Nephron progenitor cell (in vitro differentiated cells): ENCODE measurements around the gene SFTPD.

Experiments used
- DNase-seq: peaks from one replicate; pipeline ENCODE4 v3.0.0; 2021
- H3K27ac Mint-ChIP-seq: 2 replicates; pipeline ENCODE4 v1.8.0; 2021; ENCODE audit warnings: mild to moderate bottlenecking, moderate library complexity, mixed read lengths
- H3K27me3 Mint-ChIP-seq: 2 replicates; pipeline ENCODE4 v1.8.0; 2021; ENCODE audit warnings: mild to moderate bottlenecking, low read depth, mixed read lengths; ENCODE audit not compliant: poor library complexity
- H3K36me3 Mint-ChIP-seq: 2 replicates; pipeline ENCODE4 v1.8.0; 2021; ENCODE audit warnings: low read depth, mixed read lengths
- H3K4me1 Mint-ChIP-seq: 2 replicates; pipeline ENCODE4 v1.8.0; 2021; ENCODE audit warnings: mixed read lengths
- H3K4me3 Mint-ChIP-seq: 2 replicates; pipeline ENCODE4 v1.8.0; 2021; ENCODE audit warnings: mild to moderate bottlenecking, moderate library complexity, mixed read lengths
- H3K9me3 Mint-ChIP-seq: 2 replicates; pipeline ENCODE4 v1.8.0; 2021; ENCODE audit warnings: mild to moderate bottlenecking, moderate library complexity, mixed read lengths
- CTCF ChIP-seq: fragments of 200-600 bp; sonication (generic); IDR thresholded peaks from 2 replicates; pipeline ENCODE4 v1.5.0; 2021; ENCODE audit warnings: antibody characterized with exemption

The SFTPD gene

DNA sequence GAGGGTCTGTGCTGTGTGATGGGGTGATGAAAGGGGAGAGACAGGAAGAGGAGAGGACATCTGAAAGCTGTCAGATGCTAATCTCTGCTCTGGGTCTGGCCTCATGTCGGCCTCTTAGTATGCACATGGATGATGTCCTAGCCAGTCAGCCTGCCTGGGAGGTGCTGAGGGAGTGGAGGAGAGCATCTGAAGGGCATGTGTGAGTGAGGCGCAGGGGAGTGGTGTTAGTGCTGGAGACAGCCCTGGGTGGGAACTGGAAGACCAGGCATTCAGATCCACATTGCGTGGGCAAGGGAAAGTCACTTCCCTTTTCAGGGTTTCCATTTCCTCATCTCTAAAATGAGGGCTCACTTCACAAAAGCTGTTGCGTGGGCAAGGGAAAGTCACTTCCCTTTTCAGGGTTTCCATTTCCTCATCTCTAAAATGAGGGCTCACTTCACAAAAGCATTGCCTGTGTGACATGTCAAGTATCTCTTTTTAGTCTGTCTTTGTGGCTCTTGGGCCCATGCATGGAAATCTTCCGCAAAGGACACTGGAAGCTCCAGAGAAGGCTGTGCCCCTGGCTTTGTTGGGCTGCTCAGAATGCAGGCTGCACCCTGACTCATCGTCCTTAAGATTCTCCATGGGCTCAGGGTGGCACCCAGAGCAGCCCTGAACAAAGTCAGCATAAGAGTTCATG lies 10.0 kb downstream of the SFTPD start:
- TF ChIP-seq CTCF, result no peak
- no peak overlapping the region for H3K27ac Mint-ChIP-seq

GRCh38 chr10:79937701-79938151 lies 11.2 kb downstream of the SFTPD start:
- no peak overlapping the region for H3K4me3 Mint-ChIP-seq
- H3K27me3 Mint-ChIP-seq, result peaks cover 7% of the 10 kb centered on the region
- H3K9me3 Mint-ChIP-seq, result no peaks in the 10 kb centered on the region
- H3K4me1 Mint-ChIP-seq, result no peaks in the 10 kb centered on the region
- no peak for DNase-seq
- TF ChIP-seq CTCF, result no peak
- no peak overlapping the region for H3K27ac Mint-ChIP-seq
- peaks cover 15% of the 10 kb centered on the region for H3K36me3 Mint-ChIP-seq

More for the DNA sequence above, 10.0 kb downstream of the SFTPD start:
- Mint-ChIP-seq H3K27me3 (peaks cover 9% of the 10 kb centered on the region), H3K36me3 (peaks cover 15% of the 10 kb centered on the region), H3K4me1 (no peaks in the 10 kb centered on the region), H3K9me3 (no peaks in the 10 kb centered on the region), H3K4me3 (no peak overlapping the region)
- no peak for DNase-seq

DNA sequence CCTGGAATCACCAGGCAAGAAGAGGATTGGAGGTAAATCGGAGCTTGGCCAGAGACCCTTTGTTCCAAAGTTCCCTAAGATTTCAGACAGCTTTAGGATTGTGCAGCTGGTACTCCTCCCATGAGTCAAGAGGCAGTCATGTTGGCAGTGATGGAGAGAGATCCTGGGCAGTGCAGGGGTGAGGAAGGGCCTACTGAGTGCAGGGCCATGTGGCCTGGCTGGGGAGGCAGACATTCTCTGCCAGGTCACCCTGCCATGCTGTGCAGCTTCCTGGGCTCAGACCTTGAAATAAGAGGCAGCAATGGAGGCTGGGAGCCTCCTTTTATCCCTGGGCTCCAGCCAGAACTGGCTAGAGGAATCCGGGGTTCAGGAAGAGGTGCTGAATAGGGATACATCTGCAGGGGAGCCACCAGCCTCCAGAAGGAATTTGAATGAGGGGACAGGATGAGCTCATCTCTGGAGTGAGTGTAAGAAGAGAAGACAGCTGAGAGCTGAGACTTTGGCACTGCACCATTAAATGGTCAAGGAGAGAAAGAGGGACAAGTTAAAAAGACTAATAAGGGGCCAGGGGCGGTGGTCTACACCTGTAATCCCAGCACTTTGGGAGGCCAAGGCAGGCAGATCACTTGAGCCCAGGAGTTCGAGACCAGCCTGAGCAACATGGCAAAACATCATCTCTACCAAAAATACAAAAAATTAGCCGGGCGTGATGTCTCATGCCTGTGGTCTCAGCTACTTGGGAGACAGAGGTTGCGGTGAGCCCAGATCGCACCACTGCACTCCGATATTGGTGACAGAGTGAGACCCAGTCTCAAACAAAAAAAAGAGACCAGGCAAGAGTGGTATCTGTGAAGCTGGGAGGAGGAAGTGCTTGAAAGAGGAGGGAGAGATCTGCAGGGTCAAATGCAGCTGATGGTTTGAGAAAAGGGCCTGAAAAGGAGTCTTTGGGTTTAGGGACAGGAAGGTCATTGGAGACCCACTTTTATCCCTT lies 12.0 kb downstream of the SFTPD start:
- no peak overlapping the region for H3K4me3 Mint-ChIP-seq
- no peak for DNase-seq
- no peak for TF ChIP-seq CTCF
- no peaks in the 10 kb centered on the region for H3K4me1 Mint-ChIP-seq
- H3K27ac Mint-ChIP-seq, result no peak overlapping the region
- H3K36me3 Mint-ChIP-seq, result peaks cover 15% of the 10 kb centered on the region
- H3K9me3 Mint-ChIP-seq, result no peaks in the 10 kb centered on the region
- H3K27me3 Mint-ChIP-seq, result peaks cover 7% of the 10 kb centered on the region

DNA sequence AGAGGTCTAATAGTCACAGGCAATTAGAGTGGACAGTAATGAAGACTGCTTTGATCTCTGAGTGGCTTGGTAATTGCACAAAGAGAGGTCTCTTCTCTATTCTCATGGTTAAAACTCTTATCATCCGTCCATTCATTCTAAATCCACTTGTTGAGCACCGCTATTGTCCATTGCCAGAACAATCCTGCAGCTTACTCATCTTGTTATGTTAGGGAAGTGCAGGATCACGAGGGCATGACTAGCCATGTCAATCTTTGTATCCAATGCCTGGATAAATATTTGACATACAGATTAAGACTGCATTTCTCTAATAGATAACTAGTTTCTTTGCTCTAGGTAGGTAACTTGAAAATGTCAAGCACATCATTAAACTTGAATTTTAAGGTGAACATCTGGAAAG lies 14.9 kb downstream of the SFTPD start:
- H3K4me1 Mint-ChIP-seq, result no peaks in the 10 kb centered on the region
- no peak for TF ChIP-seq CTCF
- H3K27ac Mint-ChIP-seq, result no peak overlapping the region
- H3K4me3 Mint-ChIP-seq, result no peak overlapping the region
- no peaks in the 10 kb centered on the region for H3K9me3 Mint-ChIP-seq
- no peak for DNase-seq
- peaks cover 23% of the 10 kb centered on the region for H3K27me3 Mint-ChIP-seq
- peaks cover 15% of the 10 kb centered on the region for H3K36me3 Mint-ChIP-seq

DNA sequence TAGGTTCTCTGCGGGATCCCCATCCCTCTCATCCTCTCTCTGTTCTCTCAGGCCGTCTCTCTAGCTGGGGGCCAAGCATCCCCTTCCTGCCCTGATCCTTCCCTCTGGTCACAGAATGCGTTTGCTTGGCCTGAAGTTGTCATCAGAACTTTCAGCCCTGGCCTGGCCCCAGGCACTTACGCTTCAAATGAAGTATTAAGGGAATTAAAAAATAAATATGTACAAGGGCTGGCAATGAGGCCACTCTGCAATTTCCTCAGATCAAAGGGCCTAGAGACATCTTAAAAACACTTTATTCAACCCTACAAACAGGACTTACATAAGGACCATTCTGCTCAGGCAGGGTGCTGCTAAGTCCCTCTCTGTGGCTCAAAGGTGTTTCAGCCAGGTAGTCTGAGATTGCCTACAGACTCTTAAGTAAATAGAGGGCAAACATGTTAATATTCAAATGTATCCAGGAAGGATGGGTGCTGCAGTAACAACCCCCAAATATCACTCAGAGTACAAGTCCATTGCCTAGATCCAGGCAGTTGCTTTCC lies 16.0 kb downstream of the SFTPD start:
- Mint-ChIP-seq H3K27ac (no peak overlapping the region), H3K27me3 (peaks cover 23% of the 10 kb centered on the region), H3K9me3 (no peaks in the 10 kb centered on the region), H3K4me3 (no peak overlapping the region), H3K36me3 (peaks cover 15% of the 10 kb centered on the region), H3K4me1 (no peaks in the 10 kb centered on the region)
- no peak for TF ChIP-seq CTCF
- DNase-seq, result no peak
